HG02970 (cell line): ENCODE measurements around the gene CLIC4.
"Not testable (repeated sequence)": the region's sequence is repeated elsewhere in the genome, so short reads cannot be mapped to it uniquely, and the experiment has no call there.

Experiments used
- ATAC-seq: cut with Tn5 transposase; IDR thresholded peaks from one replicate; pipeline ENCODE4 v1.9.1; 2021; ENCODE audit warnings: mild to moderate bottlenecking, moderate library complexity, moderate number of reproducible peaks; ENCODE audit not compliant: unreplicated experiment, low FRiP score

Gene CLIC4

GRCh38 chr1:24769656-24770651 lies 24.7 kb downstream of the CLIC4 start:
- no peak for ATAC-seq

GRCh38 chr1:24770881-24771280 lies 25.6 kb downstream of the CLIC4 start:
- no peak for ATAC-seq

GRCh38 chr1:24771574-24771973 lies 26.3 kb downstream of the CLIC4 start:
- ATAC-seq, result no peak

- ATAC-seq, result no peak
Observed at GRCh38 chr1:24773618-24774017, 28.4 kb downstream of the CLIC4 start.

- ATAC-seq, result no peak
Observed at GRCh38 chr1:24775348-24775747, 30.1 kb downstream of the CLIC4 start.

GRCh38 chr1:24775916-24776315 lies 30.7 kb downstream of the CLIC4 start:
- no peak for ATAC-seq

- ATAC-seq, result no peak
Observed at GRCh38 chr1:24776821-24777220, 31.6 kb downstream of the CLIC4 start.

GRCh38 chr1:24778141-24778540 lies 32.9 kb downstream of the CLIC4 start:
- ATAC-seq, result no peak

- not testable (repeated sequence) for ATAC-seq
Observed at GRCh38 chr1:24779199-24779598, 34.0 kb downstream of the CLIC4 start.

- no peak for ATAC-seq
Observed at GRCh38 chr1:24779689-24780464, 34.6 kb downstream of the CLIC4 start.

GRCh38 chr1:24780626-24781025 lies 35.4 kb downstream of the CLIC4 start:
- not testable (repeated sequence) for ATAC-seq

GRCh38 chr1:24782689-24783088 lies 37.4 kb downstream of the CLIC4 start:
- ATAC-seq, result no peak

- no peak for ATAC-seq
Observed at GRCh38 chr1:24783713-24784112, 38.5 kb downstream of the CLIC4 start.

GRCh38 chr1:24786191-24786590 lies 40.9 kb downstream of the CLIC4 start:
- ATAC-seq, result no peak

- ATAC-seq, result no peak
Observed at GRCh38 chr1:24790490-24790889, 45.2 kb downstream of the CLIC4 start.

- ATAC-seq, result no peak
Observed at GRCh38 chr1:24793447-24794129, 48.3 kb downstream of the CLIC4 start.

- not testable (repeated sequence) for ATAC-seq
Observed at GRCh38 chr1:24794130-24794502, 48.9 kb downstream of the CLIC4 start.

GRCh38 chr1:24795236-24795635 lies 50.0 kb downstream of the CLIC4 start:
- no peak for ATAC-seq

- no peak for ATAC-seq
Observed at GRCh38 chr1:24796524-24796923, 51.3 kb downstream of the CLIC4 start.

GRCh38 chr1:24799242-24799641 lies 54.0 kb downstream of the CLIC4 start:
- ATAC-seq, result not testable (repeated sequence)

GRCh38 chr1:24801176-24801575 lies 55.9 kb downstream of the CLIC4 start:
- ATAC-seq, result no peak
